Measurements from ENCODE around the gene SLCO3A1. TPM values are rescaled to one million over a fixed set of nuclear protein-coding genes. Genes with fewer than 3 reads are reported as not detected.

The SLCO3A1 gene
- total RNA-seq, 3 donors from 2014 or later, result 13.4 to 23.8 (median 14.3) TPM

DNA sequence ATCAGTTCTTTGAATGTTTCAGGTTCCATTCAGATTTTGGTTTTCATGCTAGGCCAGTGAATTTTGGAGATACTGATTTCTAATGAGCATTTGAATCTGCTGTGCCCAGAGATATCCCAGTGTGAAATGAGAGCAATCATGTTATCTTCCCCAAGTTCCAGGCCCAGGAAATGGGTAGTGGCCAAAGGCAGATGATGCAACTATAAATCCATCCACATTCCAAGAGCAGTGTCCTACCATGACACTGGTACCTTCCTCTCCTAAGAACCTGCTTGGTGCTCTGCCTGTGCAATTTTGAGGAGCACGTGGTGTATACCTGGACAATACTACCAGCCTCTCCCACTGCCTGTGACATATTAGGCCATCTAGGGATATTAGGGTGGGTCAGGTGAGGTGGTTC, 186.8 kb downstream of the SLCO3A1 start:
- Histone ChIP-seq H3K36me3 (ENCODE audit: low read depth) (no peaks in the 10 kb centered on the region), H3K4me3 (no peak overlapping the region), H3K9me3 (no peaks in the 10 kb centered on the region), H3K4me1 (ENCODE audit: low read depth) (peaks cover 2% of the 10 kb centered on the region)
- intact Hi-C loops (cut with DNase I, micrococcal nuclease), result no loop called here
- no peak for ATAC-seq
- DNase-seq, result no peak
- TF ChIP-seq, protein P1, sequence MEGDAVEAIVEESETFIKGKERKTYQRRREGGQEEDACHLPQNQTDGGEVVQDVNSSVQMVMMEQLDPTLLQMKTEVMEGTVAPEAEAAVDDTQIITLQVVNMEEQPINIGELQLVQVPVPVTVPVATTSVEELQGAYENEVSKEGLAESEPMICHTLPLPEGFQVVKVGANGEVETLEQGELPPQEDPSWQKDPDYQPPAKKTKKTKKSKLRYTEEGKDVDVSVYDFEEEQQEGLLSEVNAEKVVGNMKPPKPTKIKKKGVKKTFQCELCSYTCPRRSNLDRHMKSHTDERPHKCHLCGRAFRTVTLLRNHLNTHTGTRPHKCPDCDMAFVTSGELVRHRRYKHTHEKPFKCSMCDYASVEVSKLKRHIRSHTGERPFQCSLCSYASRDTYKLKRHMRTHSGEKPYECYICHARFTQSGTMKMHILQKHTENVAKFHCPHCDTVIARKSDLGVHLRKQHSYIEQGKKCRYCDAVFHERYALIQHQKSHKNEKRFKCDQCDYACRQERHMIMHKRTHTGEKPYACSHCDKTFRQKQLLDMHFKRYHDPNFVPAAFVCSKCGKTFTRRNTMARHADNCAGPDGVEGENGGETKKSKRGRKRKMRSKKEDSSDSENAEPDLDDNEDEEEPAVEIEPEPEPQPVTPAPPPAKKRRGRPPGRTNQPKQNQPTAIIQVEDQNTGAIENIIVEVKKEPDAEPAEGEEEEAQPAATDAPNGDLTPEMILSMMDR (IDR thresholded peaks at IDR 0.05), result no peak

DNA sequence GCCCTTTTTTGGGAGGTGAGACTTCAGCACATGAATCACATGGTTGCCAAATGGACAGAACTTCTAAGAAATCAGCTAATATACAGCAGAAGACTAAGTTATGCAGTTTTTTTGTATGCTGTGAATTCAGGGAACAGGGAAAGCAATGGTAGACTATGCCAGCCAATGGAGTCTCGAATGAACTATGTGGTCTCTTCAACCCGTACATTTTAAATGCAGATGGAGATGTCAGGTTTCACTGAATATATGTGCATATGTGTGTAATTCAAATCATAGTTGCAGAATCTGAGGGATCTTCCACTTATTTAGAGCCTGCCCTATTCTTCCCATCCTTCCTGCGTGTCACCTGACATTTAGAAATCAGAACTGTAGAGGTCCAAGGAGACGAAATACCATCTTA, 187.9 kb downstream of the SLCO3A1 start:
- H3K4me3 ChIP-seq, result no peak overlapping the region
- peaks cover 2% of the 10 kb centered on the region for H3K4me1 ChIP-seq (ENCODE audit: low read depth)
- TF ChIP-seq, protein P1 (IDR thresholded peaks at IDR 0.05), result no peak
- ATAC-seq, result no peak
- no peak for DNase-seq
- no peaks in the 10 kb centered on the region for H3K36me3 ChIP-seq (ENCODE audit: low read depth)
- intact Hi-C loops (cut with DNase I, micrococcal nuclease), result no loop called here
- no peaks in the 10 kb centered on the region for H3K9me3 ChIP-seq

DNA sequence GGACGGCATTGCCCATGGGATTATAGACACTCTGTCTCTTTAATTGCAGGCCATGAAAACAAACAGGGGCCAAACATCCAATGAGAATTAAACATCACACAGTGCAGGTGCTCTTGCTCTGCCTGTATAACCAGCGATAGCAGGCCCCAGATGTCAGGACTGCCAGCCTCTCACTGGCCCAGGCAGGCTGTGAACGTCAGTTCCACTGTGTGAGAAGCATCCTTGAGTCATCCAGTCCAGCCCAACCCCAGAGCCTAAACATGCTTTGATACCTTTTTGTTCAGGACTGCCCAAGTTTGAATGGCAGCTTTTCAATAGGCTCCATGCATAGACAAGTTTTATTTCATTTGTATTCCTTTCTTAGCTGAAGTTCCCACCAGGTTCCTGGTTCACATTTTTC, 189.8 kb downstream of the SLCO3A1 start:
- Histone ChIP-seq H3K9me3 (no peaks in the 10 kb centered on the region), H3K4me3 (no peak overlapping the region), H3K36me3 (ENCODE audit: low read depth) (no peaks in the 10 kb centered on the region), H3K4me1 (ENCODE audit: low read depth) (peaks cover 2% of the 10 kb centered on the region)
- intact Hi-C loops (cut with DNase I, micrococcal nuclease), result no loop called here
- ATAC-seq (peak; percentile 20), DNase-seq (no peak)
- TF ChIP-seq, protein P1 (IDR thresholded peaks at IDR 0.05), result no peak

DNA sequence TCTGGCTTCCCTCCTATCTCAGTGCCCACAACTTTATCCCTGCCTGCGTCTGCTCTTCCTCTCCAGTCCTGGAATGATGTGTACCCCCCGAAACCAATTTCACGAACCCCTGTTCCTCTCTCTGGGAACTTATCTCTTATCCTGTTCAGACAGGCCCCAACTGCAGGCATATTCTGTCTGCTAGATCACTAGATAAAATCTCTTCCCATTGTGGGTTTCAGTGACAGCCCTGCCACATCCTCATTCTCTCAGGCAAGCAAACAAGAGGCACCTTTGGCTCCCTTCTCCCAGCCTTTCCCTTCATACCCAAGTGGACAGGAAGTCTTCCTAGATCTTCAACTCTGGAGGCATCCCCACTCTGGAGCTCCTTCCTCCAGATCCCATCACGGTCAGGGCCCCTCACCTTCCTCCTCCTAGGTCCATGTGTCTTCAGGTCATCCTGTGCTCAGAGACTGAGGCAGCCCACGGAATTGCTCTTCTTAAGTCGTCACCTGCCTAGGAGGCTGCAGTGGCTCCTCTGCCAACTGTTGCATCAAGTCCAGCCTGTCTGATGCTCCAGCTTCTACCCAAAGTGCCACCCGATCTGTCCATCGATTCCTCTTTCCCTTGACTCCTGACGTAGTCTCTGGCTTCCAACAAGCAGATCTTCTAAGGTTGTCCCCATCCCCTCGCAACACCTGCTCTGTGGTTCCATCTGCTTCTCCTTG, 190.8 kb downstream of the SLCO3A1 start:
- intact Hi-C loops (cut with DNase I, micrococcal nuclease), result no loop called here

DNA sequence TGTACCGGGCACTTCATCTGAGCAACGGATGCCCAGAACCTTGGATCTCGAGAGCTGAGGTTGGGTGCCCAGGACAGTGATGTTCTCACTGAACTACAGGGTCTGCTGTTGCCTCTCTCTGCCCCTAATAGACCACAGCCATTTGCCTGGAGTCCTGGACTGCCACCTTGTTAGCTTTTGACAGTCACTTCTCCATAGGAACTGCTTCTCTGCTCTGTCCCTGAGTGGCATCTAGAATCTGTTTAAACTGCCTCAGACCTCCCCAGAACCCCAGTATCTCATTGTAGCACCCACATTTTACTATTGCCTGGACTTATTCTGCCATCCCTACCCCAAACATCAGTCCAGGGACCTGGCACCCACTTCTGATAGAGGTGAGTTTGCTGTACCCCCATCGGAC, 194.4 kb downstream of the SLCO3A1 start:
- no peaks in the 10 kb centered on the region for H3K36me3 ChIP-seq (ENCODE audit: low read depth)
- DNase-seq (no peak), ATAC-seq (no peak)
- H3K4me3 ChIP-seq, result no peak overlapping the region
- intact Hi-C loops (cut with DNase I, micrococcal nuclease), result no loop called here
- H3K4me1 ChIP-seq (ENCODE audit: low read depth), result no peaks in the 10 kb centered on the region
- TF ChIP-seq, protein P1 (IDR thresholded peaks at IDR 0.05), result no peak
- no peaks in the 10 kb centered on the region for H3K9me3 ChIP-seq

More for the DNA sequence above, 190.8 kb downstream of the SLCO3A1 start:
- DNase-seq (no peak), ATAC-seq (no peak)
- Histone ChIP-seq H3K4me3 (no peak overlapping the region), H3K36me3 (ENCODE audit: low read depth) (no peaks in the 10 kb centered on the region), H3K9me3 (no peaks in the 10 kb centered on the region), H3K4me1 (ENCODE audit: low read depth) (peaks cover 2% of the 10 kb centered on the region)
- TF ChIP-seq, protein P1 (IDR thresholded peaks at IDR 0.05), result no peak

Measured in mucosa of descending colon (tissue), 3 donors.